ENCODE data around the gene PAWR.
"Not testable (repeated sequence)": the region's sequence is repeated elsewhere in the genome, so short reads cannot be mapped to it uniquely, and the experiment has no call there.

PAWR gene

GRCh38 chr12:79547044-79547734 lies 143.6 kb downstream of the PAWR start:
- DNase-seq: no peak

GRCh38 chr12:79546466-79547043 lies 144.2 kb downstream of the PAWR start:
- DNase-seq: no peak

GRCh38 chr12:79544439-79544838 lies 146.3 kb downstream of the PAWR start:
- not testable (repeated sequence) for DNase-seq

- DNase-seq: no peak
Measured at GRCh38 chr12:79537675-79538074, 153.1 kb downstream of the PAWR start.

- DNase-seq: no peak
Measured at GRCh38 chr12:79535751-79536150, 155.0 kb downstream of the PAWR start.

Measured in NCI-H2081 treated with DMSO at 0.1 percent for 48 hours (cell line).